Thyroid gland (tissue), 4 donors: ENCODE results near the gene CDK15.

Source experiments
- CTCF ChIP-seq, 6 experiments: fragments of 200-600 bp in 3 of 6; fragments of 450-650 bp in 3 of 6; sonication (generic) in 3 of 6; IDR thresholded peaks; one replicate each; pipeline ENCODE4 v1.5.1; 2016 to 2019; ENCODE audit warnings: antibody characterized with exemption in 6 of 6, mild to moderate bottlenecking in 2 of 6, inconsistent platforms in 1 of 6, moderate library complexity in 1 of 6
- POLR2A ChIP-seq, 2 donors: fragments of 450-650 bp; IDR thresholded peaks; one replicate each; pipeline ENCODE4 v1.6.1; 2017; ENCODE audit warnings: antibody characterized with exemption in 2 of 2, mild to moderate bottlenecking in 2 of 2, moderate library complexity in 1 of 2

- TF ChIP-seq CTCF (IDR thresholded peaks at IDR 0.05) (no peak), POLR2A (IDR thresholded peaks at IDR 0.05) (no peak)
Observed at GRCh38 chr2:201842131-201842860, 36.0 kb downstream of the CDK15 start.
